Limb (tissue), 2 donors: Measurements from ENCODE around the gene SPOUT1.
"Not testable (repeated sequence)": the region's sequence is repeated elsewhere in the genome, so short reads cannot be mapped to it uniquely, and the experiment has no call there.

Experiments
- DNase-seq, 2 donors: peaks; one replicate each; pipeline ENCODE4 v3.0.0-alpha.2; 2016; ENCODE audit errors: extremely low spot score in 2 of 2

Gene SPOUT1, protein sequence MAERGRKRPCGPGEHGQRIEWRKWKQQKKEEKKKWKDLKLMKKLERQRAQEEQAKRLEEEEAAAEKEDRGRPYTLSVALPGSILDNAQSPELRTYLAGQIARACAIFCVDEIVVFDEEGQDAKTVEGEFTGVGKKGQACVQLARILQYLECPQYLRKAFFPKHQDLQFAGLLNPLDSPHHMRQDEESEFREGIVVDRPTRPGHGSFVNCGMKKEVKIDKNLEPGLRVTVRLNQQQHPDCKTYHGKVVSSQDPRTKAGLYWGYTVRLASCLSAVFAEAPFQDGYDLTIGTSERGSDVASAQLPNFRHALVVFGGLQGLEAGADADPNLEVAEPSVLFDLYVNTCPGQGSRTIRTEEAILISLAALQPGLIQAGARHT

DNA sequence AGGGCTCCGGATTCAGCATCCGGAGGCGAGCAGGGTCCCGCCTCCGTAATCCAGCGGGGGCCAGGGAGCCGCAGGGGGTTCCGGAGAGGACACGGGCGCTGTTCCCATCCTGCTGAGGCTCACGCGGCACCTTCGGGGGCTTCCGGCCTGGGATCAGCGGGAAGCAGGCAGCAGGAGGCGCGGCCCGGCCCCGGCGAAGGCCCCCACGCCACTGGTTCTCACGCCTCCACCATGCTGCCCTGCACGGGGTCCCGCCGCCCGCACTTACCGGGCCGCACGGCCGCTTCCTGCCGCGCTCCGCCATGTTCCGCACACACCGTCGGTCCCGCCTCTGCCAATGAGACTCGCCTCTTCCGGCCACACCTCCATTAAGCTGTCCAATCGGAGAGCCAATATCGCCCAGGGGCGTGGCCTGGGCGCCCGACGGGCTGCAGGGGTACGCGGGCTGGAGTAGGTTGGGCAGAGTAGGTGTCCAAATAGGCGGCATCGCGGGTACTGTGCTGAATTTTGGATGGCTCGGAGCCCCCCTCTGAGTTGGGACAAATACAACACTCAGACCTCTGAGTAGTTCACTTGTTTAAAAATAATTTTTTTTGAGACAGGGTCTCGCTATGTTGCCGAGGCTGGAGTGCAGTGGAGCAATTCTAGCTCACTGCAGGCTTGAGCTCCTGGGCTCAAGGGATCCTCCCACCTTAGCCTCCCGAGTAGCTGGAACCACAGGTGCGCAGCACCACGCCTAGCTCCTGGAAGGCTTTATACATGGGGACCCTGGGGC is at the start of gene SPOUT1:
Gene SPOUT1 (minus strand): TSS at position 318 of the 775 bp plus-strand sequence. CDS start 14 bp downstream, at position 304.
- peak; percentile 95 to 96 for DNase-seq

DNA sequence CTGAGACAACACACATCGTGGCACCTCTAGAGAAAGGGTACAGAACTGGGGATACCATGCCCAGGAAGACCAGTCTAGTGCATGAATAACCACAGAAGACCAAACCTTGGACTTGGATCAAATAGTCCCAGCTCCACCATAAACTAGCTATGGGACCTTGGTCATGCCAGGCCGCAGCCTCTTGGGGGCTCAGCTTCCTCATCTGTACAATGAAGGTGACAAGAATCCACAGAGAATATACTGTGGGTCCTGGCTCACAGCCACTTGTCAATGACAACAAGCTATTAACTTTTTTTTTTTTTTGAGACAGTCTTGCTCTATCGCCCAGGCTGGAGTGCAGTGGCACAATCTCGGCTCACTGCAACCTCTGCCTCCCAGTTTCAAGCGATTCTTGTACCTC is 48.3 kb upstream of the SPOUT1 start:
- DNase-seq: no peak

DNA sequence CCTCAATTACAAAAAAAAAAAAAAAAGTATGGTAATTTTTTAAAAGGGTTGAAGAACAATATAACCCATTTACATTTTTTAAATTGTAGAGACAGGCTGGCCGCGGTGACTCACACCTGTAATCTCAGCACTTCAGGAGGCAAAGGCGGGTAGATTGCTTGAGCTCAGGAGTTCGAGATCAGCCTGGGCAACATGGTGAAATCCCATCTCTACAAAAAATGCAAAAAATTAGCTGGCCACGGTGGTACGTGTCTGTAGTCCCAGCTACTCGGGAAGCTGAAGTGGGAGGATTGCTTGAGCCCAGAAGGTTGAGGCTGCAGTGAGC is 41.3 kb upstream of the SPOUT1 start:
- not testable (repeated sequence) for DNase-seq

DNA sequence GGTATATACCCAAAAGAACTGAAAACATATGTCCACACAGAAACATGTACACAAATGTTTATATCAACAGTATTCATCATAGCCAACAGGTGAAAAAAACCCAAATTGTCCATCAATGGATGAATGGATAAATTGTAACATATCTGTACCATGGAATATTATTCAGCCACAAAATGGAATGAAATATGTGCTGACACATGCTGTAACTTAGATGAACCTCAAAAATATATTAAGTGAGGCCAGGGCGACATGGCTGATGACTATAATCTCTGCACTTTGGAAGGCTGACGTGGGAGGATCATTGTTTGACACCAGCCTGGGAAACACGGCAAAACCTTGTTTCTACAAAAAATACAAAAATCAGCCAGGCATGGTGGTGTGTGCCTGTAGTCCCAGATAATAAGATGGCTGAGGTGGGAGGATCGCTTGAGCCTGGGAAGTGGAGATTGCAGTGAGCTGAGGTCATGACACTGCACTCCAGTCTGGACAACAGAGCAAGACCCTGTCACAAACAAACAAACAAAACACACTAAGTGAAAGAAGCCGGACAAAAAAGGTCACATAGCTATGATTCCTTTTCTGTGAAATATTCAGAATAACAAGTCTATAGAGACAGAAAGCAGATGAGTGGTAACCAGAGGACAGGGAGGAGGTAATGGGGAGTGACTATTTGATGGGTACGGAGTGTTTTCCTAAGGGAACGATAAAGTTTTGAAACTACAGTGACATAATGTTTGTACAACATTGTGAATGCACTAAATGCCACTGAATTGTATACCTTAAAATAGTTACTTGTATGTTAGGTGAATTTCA is 40.7 kb upstream of the SPOUT1 start:
- no peak for DNase-seq

DNA sequence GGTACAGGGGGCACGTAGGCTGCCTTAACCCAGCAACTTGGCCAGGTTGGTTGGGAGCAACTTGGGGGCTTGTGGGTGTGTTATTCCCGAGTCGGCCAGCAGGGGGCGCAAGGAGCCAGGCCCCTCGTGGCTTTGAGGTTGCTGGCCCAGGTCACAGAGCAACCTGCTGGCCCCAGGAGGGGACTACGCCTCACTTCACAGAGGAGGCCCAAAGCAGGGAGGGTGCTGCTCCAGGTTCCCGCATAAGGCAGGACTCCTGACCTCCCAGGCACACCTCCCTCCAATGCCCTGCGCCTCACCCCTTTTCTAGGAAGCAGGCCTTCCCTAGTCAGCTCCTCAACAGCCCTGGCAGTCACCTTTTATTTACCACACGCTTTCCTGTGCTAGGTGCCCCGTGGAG is 34.1 kb upstream of the SPOUT1 start:
- DNase-seq: peak; percentile 11 to 75

DNA sequence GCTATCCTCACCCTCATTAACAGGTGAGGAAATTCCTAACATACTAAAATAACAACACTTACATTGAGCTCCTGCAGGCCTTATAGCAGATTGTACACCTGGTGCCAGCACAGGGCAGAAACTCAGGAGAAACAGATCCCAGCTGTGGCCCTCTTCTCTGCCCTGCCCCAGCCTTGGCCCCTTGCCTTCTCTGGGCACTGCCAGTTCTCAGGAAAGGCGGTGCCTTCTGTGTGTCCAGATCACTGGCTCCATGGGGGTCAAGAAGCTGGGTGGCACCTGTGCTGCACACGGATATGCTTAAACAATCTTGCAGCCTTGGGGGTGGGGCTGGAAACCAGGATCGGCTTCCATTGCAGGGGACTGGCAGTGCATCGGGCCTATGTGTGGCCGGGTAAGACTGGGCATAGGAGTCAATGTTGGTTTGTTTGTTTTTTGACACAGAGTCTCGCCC is 32.8 kb upstream of the SPOUT1 start:
- DNase-seq: no peak

DNA sequence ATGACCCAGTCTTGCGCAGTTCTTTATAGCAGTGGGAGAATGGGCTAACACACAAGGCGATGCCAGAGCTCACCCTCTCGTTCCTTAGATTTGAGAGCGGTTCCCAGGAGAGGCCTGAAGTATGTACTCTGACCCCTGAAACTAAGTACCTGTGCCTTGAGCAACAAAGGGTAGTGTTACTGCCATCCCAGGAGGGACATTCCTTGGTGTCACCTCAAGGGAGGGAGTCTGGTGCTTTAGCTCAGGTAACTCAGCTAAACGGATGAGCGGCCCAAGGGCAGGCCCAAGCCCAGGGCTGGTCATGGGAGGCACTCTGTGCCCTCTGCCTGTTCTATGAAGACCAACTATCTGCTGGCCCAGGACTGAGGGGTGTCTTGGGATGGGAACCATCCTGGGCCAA is 31.9 kb upstream of the SPOUT1 start:
- DNase-seq: no peak

DNA sequence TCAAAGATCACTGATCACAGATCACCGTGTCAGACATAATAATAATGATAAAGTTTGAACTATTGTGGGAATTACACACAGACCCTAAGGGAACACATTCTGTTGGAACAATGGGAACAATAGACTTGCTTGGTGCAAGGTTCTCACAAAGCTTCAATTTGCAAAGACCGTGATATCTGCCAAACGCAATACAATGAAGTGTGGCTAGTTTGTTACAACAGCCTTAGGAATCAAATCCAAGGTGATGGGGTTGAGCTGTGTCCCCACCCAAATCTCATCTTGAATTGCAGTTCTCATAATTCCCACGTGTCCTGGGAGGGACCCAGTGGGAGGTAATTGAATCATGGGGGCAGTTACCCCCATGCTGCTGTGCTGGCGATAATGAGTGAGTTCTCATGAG is 31.3 kb upstream of the SPOUT1 start:
- no peak for DNase-seq

DNA sequence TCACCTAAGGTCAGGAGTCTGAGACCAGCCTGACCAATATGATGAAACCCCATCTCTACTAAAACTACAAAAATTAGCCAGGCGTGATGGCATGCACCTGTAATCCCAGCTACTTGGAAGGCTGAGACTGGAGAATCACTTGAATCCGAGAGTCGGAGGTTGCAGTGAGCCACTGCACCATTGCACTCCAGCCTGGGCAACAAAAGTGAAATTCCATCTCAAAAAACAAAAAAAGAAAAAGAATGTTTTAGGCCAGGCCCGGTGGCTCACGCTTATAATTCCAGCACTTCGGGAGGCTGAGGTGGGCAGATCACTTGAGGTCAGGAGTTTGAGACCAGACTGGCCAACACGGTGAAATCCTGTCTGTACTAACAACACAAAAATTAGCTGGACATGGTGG is 28.9 kb upstream of the SPOUT1 start:
- not testable (repeated sequence) for DNase-seq

DNA sequence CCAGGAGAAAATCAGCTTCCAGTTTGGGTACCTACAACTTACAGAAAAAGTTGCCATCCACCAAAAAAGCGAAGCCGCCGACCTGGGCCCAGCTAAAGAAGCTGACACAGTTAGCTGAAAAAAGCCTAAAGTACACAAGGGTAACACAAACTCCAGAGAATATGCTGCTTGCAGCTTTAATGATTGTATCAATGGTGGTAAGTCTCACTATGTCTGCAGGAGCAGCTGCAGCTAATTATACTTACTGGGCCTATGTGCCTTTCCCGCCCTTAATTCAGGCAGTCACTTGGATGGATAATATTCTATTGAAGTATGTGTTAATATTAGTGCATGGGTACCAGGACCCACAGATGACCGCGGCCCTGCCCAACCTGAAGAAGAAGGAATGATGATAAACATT is 24.9 kb upstream of the SPOUT1 start:
- DNase-seq: not testable (repeated sequence)

DNA sequence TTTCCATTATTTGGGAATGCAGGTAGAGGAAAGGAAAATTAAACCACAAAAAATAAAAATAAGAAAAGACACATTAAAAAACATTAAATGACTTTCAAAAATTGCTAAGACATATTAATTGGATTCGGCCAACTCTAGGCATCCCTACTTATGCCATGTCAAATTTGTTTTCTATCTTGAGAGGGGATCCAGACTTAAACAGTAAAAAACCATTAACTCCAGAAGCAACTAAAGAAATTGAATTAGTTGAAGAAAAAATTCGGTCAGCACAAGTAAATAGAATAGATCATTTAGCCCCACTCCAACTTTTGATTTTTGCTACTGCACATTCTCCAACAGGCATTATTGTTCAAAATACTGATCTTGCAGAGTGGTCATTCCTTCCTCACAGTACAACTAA is 23.1 kb upstream of the SPOUT1 start:
- DNase-seq: not testable (repeated sequence)

DNA sequence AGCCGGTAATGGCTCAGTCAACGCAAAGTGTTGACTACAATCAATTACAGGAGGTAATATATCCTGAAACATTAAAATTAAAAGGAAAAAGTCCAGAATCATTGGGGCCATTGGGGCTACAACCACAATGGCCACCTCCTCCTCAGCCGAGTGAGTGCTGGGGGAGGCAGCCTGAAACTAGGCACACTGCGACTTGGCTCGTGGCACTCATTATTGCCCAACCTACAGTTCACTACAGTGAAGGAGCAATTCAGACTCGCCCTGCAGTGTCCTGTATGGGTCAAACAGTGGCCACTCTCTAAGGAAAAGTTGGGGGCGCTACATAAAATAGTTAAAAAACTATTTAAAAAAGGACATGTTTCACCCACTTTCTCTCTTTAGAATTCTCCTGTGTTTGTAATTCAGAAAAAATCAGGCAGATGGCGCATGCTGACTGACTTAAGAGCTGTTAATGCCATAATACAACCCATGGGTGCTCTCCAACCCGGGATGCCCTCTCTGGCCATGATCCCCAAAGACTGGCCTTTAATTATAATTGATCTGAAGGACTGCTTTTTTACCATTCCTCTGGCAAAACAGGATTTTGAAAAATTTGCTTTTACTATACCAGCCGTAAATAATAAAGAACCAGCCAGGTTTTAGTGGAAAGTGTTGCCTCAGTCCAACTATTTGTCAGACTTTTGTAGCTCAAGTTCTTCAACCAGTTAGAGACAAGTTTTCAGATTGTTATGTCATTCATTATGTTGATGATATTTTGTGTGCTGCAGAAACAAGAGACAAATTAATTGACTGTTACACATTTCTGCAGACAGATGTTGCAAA is 22.4 kb upstream of the SPOUT1 start:
- not testable (repeated sequence) for DNase-seq

DNA sequence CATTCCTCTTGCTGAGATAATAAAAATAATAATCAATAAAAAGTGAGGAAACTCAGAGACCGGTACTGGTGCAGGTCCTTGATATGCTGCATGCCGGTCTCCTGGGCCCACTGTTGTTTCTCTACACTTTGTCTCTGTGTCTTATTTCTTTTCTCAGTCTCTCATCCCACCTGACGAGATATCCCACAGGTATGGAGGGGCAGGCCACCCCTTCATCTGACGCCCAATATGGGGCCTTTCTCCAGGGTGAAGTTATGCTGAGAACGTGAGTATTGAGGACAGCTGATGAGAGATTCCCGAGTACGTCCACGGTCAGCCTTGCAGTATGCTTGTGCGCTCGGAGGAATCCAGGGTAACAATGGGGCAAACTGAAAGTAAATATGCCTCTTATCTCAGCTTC is 21.4 kb upstream of the SPOUT1 start:
- not testable (repeated sequence) for DNase-seq

DNA sequence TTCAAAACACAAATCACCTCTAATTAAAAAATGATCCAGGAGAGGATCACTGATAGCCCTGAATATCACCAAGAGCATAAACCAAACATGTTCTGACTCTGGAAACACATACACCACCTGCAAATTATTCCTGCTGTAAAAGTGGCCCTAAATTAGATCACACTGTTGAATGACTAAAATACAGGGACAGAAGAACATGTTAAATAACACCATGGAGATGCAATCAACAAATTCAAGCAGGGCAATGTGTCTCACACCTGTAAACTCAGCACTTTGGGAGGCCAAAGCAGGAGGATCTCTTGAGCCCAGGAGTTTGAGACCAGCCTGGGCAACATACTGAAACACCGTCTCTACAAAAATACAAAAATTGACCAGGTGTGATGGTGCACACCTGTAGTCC is 18.2 kb upstream of the SPOUT1 start:
- no peak for DNase-seq

DNA sequence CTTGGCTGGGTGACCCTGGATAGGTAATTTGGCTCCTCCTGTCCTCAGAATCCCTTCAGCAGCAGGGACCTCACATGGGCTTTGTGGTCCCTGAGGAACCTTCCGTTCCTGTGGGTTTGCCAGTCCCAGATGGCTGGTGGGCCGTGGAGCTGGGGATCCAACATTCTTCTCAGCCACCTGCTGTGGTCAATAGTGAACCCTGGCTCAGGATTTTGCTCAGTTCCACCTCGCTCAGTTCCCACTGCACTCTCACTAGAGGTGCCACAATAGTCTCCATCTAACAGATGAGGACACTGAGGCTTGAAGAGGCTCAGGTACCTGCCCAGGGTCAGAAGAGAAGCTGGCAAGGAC is 17.1 kb upstream of the SPOUT1 start:
- DNase-seq: no peak

DNA sequence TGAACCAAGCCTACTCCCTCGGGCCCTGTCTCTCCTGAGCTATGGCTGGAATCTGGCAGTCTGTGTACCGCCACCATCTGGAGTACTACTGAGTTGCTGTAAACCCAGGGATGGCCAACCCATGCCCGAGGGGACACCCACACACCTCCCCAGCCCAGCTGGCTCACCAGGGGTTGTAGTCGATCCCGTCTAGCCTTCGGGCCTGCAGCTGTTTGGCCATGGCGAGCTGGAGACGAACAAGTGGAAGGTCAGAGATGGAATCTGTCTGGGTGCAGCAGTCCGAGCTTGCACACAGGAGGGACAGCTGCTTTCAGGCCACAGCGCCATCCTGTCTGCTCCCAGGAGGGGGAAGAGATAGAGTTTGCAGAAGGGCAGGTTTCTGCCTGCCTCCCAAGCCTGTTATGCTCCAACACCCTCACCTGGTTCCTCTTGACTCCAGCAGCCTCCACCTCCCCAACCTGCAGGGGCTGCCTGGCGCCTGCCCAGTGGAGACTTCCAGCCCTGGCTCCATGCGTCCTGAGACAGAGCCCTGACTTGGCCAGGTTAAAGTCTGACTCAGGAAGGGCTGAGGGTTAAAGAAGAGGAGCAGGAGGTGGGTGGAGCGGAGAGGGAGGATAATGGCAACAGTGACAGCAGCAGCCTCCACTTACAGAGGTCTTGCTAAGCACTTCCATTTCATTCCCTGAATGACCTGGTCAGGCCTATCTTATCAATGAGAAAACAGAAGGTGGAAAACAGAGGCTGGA is 15.8 kb upstream of the SPOUT1 start:
- no peak for DNase-seq

DNA sequence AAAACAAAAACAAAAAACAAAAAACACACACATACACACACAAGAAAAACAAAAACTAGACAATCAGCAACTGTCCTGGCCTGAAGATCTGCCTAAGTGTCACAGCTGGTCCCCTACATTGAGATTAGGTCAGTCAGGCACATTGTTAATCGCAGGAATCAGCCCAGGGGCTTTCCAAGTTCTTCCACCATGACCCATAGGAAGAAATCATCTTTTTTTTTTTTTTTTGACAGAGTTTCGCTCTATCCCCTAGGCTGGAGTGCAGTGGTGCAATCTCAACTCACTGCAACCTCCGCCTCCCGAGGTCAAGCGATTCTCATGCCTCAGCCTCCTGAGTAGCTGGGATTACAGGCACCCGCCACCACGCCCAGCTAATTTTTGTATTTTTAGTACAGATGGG is 13.6 kb upstream of the SPOUT1 start:
- DNase-seq: not testable (repeated sequence)

DNA sequence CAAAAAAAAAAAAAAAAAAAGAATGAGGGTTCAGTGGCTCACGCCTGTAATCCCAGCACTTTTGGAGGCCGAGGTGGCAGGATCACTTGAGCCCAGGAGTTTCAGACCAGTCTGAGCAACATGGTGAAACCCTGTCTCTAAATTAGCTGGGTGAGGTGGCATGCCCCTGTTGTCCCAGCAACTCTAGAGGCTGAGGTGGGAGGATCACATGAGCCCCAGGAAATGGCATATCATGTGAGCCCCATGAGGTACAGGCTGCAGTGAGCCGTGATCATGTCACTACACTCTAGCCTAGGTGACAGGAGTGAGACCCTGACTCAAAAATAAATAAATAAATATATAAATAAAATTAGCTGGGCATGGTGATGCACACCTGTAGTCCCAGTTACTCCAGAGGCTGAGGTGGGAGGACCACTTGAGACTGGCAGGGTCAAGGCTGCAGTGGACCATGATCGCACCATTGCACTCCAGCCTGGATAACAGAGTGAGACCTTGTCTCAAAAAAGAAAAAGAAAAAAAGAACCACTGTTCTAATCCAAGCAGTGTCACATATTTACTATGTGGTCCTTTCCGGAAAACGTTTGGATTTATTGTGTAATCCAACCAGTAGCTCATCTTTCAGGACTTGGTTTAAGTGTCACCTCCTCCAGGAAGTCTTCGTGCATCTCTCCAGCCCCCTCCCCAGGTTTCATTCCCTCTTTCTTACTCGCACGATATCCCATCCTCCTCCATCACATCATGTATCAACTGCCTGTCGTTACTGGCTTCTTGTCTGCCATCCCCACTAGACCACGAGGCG is 12.3 kb upstream of the SPOUT1 start:
- DNase-seq: no peak

DNA sequence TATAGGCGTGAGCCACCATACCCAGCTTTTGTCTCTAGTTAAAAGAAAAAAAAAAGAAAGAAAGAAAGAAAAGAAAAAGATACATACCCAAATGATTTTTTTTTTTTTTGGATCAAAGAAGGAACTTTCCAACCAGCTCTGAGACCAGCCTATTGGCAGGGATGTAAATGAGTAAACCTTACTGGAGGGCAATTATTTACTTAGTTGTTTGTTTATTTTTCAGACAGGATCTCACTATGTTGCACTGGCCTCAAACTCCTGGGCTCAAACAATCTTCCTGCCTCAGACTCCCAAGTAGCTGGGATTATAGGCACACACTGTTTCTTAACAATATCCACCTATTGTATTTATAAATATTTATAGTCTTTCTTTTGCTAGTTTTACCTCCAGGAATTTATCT is 10.9 kb upstream of the SPOUT1 start:
- no peak for DNase-seq

DNA sequence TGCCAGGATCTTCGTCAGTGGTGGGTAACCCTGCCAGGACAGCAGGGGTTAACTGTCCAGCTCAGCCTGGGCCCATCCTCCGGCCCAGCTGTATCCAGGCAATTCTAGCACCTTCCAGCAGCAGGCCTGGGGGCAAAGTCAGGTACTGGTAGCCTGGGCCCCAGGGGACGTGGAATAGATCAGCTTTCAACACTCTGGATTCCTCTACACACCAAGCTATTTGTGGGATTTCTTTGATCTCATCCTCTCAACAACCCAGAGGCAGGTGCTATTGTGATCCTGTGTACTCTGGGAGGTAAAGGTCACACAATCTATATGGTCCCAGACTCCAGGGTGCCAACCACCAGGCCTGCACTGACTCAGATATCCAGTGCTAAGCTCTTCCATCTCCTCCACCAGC is 8.7 kb upstream of the SPOUT1 start:
- DNase-seq: no peak
